HCT116 (cell line): ENCODE results near the gene PPP1CB.

Source experiments
- CEBPB ChIP-seq: IDR thresholded peaks from 2 replicates; pipeline ENCODE4 v1.6.1; 2012; ENCODE audit warnings: low read depth
- EGR1 ChIP-seq: IDR thresholded peaks from 2 replicates; pipeline ENCODE4 v1.6.1; 2012; ENCODE audit warnings: low read depth
- ELF1 ChIP-seq: IDR thresholded peaks from 2 replicates; pipeline ENCODE4 v1.6.1; 2012; ENCODE audit warnings: low read depth, borderline replicate concordance
- EZH2phosphoT487 ChIP-seq: fragments of 200-600 bp; IDR thresholded peaks from 2 replicates; pipeline ENCODE4 v1.6.1; 2018; ENCODE audit warnings: antibody characterized with exemption, borderline replicate concordance
- POLR2A ChIP-seq: IDR thresholded peaks from 2 replicates; pipeline ENCODE4 v1.7.0; 2011; ENCODE audit warnings: borderline replicate concordance; ENCODE audit not compliant: insufficient read depth, insufficient read length; ENCODE audit errors: extremely low read depth
- POLR2AphosphoS5 ChIP-seq: IDR thresholded peaks from 2 replicates; pipeline ENCODE4 v1.6.1; 2011; ENCODE audit warnings: mild to moderate bottlenecking, low read depth, low read length, moderate library complexity
- RAD21 ChIP-seq: IDR thresholded peaks from 2 replicates; pipeline ENCODE4 v1.6.1; 2012; ENCODE audit warnings: low read depth, mild to moderate bottlenecking
- TCF7L2 ChIP-seq: IDR thresholded peaks from 2 replicates; pipeline ENCODE4 v1.7.0; 2011; ENCODE audit warnings: borderline replicate concordance, inconsistent platforms; ENCODE audit not compliant: insufficient read depth, insufficient read length; ENCODE audit errors: extremely low read depth
- ZFX ChIP-seq: fragments of 450-650 bp; IDR thresholded peaks from 2 replicates; pipeline ENCODE4 v1.6.1; 2017
- TF ChIP-seq, protein P1 (sequence below): IDR thresholded peaks from 2 replicates; pipeline ENCODE4 v1.6.1; 2012
- TF ChIP-seq, protein P2 (sequence below), 3 experiments: fragments of 200-600 bp in 1 of 3; sonication (generic) in 1 of 3; IDR thresholded peaks in 2 of 3; conservative IDR thresholded peaks in 1 of 3; 2 replicates each; pipeline ENCODE4 v1.5.1; 2012 to 2017; ENCODE audit warnings: low read depth in 2 of 3, low read length in 2 of 3, antibody characterized with exemption in 1 of 3, borderline replicate concordance in 1 of 3, control low read depth in 1 of 3, mild to moderate bottlenecking in 1 of 3, mixed read lengths in 1 of 3, mixed run types in 1 of 3, moderate library complexity in 1 of 3; ENCODE audit not compliant: insufficient read depth in 1 of 3
- TF ChIP-seq, protein P3 (sequence below): IDR thresholded peaks from 2 replicates; pipeline ENCODE4 v1.6.1; 2011; ENCODE audit warnings: mild to moderate bottlenecking, low read length, moderate library complexity; ENCODE audit not compliant: insufficient replicate concordance; ENCODE audit errors: extremely low read depth

DNA sequence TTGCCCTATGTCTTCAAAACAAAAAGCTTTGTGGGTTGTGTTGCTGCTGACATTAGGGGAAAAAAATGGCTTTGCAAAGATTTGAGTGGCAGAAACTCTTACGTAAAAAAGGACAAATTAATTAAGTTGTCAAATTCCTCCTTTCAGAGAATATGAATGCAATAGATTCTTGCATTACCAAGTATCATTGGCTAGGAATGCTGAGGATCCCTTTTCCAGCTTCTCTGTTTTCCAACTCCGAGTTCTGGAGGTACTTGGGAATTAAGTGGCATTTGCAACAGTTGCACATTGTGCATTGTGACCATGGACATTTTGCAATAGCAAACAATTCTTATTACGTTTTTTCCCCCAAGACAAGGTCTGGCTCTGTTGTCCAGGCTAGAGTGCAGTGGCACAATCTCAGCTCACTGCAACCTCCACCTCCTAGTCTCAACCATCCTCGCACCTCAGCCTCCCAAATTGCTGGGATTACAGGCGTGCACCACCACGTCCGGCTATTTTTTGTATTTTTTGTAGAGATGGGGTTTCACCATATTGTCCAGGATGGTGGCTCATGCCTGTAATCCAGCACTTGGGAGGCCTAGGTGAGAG is 29.9 kb upstream of the PPP1CB start:
- TF ChIP-seq, protein P1, sequence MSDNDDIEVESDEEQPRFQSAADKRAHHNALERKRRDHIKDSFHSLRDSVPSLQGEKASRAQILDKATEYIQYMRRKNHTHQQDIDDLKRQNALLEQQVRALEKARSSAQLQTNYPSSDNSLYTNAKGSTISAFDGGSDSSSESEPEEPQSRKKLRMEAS = no peak
- TF ChIP-seq TCF7L2 (no peak), EZH2phosphoT487 (no peak), EGR1 (no peak), POLR2AphosphoS5 (no peak), POLR2A (no peak), RAD21 (no peak), ZFX (no peak), CEBPB (no peak), ELF1 (no peak)
- TF ChIP-seq, protein P2, sequence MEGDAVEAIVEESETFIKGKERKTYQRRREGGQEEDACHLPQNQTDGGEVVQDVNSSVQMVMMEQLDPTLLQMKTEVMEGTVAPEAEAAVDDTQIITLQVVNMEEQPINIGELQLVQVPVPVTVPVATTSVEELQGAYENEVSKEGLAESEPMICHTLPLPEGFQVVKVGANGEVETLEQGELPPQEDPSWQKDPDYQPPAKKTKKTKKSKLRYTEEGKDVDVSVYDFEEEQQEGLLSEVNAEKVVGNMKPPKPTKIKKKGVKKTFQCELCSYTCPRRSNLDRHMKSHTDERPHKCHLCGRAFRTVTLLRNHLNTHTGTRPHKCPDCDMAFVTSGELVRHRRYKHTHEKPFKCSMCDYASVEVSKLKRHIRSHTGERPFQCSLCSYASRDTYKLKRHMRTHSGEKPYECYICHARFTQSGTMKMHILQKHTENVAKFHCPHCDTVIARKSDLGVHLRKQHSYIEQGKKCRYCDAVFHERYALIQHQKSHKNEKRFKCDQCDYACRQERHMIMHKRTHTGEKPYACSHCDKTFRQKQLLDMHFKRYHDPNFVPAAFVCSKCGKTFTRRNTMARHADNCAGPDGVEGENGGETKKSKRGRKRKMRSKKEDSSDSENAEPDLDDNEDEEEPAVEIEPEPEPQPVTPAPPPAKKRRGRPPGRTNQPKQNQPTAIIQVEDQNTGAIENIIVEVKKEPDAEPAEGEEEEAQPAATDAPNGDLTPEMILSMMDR (IDR thresholded peaks at IDR 0.05 in 2 of 3, conservative IDR thresholded peaks at IDR 0.05 in 1 of 3; ENCODE audit: borderline replicate concordance in 1 of 3, insufficient read depth in 1 of 3, low read depth in 2 of 3, low read length in 2 of 3) = no peak
- TF ChIP-seq, protein P3, sequence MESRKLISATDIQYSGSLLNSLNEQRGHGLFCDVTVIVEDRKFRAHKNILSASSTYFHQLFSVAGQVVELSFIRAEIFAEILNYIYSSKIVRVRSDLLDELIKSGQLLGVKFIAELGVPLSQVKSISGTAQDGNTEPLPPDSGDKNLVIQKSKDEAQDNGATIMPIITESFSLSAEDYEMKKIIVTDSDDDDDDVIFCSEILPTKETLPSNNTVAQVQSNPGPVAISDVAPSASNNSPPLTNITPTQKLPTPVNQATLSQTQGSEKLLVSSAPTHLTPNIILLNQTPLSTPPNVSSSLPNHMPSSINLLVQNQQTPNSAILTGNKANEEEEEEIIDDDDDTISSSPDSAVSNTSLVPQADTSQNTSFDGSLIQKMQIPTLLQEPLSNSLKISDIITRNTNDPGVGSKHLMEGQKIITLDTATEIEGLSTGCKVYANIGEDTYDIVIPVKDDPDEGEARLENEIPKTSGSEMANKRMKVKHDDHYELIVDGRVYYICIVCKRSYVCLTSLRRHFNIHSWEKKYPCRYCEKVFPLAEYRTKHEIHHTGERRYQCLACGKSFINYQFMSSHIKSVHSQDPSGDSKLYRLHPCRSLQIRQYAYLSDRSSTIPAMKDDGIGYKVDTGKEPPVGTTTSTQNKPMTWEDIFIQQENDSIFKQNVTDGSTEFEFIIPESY = no peak
